GM21528 (cell line): ENCODE results near the gene SLC1A5.

Experiments
- ATAC-seq: cut with Tn5 transposase; IDR thresholded peaks from one replicate; pipeline ENCODE4 v1.9.1; 2021; ENCODE audit warnings: mild to moderate bottlenecking, moderate library complexity; ENCODE audit not compliant: unreplicated experiment, low FRiP score

The SLC1A5 gene

DNA sequence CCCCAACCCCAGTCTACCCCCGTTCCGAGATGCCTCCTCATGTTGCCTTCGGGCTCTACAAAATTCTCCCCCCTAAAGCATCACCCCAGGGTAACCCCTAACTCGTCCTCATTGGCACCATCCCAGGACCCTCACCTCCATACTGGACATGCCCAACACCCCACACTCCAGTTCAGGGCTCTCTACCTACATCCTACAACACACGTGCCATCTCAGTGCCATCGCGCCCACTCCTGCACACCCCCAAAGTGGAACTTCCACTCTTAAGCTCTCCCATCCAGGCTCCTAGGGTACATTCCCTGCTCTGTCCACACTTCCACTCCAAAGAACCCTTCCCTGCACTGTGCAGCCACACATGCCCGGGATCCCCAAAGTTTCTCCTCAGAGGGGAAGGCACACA lies 43.4 kb downstream of the SLC1A5 start:
- no peak for ATAC-seq

DNA sequence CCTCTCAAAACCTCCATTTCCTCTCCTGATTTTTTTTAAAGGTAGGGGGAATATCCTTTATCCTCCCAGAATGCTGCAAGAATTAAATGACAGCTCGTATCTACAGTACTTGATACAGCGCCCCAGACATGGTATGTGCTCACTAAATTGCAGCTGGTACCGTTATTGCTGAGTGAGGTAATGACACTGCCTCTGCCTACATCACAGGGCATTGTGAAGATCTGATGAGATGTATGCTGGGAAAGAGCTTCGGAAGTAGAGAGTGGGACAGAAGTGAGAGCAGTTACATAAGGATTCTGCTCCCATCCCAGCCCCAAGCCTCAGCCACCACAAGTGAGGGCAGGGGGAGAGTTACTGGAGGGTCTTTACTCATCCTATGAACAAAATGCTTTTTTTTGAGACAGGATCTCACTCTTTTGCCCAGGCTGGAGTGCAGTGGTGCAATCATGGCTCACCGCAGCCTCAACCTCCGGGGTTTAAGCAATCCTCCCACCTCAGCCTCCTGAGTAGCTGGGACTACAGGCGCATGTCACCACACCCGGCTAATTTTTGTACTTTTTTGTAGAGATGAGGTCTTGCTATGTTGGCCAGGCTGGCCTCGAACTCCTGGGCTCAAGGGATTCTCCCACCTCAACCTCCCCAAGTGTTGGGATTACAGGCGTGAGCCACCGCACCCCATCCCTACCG lies 44.2 kb downstream of the SLC1A5 start:
- ATAC-seq = no peak

GRCh38 chr19:46742926-46743480 lies 45.4 kb downstream of the SLC1A5 start:
- ATAC-seq = no peak

DNA sequence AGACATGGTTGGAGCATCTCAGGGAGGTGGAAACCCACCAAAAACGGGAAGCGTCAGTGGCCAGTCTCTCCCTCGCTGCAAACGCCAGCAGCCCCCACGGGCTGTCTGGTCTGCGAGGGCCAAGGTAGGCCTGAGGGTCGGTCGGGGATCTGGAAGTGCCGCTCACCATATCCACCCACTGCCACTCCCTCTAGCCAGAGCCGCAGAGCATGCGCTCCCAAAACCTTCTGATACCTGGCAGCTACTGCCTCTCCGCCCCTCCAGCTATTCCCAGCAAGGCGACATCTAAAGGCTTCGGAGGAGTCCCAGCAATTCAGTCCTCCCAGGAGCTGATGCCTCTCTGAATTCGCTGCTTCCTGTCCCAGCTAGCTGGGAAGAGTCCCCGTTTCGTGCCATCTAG lies 46.9 kb downstream of the SLC1A5 start:
- no peak for ATAC-seq

DNA sequence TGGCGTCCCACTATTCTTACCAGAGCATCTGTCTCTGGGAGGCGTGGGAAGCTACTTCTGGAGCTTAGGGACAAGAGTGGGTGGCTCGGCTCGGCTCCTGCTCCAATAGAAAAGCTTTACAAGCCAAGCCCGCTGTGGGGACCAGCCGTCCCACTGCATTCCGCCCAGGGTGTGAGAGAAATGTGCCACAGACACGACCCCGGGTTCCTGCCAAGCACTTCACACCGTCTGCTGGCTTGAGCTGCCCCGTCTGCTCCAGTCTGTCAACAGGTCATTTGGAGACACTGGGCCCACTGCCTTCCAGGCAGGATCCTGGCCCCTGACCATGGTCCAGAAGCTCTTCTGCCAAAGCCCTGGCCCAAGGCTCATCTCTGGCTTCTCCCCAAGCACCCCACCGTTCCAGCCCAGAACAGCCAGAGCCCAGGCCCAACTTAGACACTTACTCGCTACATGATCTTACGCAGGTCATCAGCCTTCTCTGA lies 49.1 kb downstream of the SLC1A5 start:
- no peak for ATAC-seq

GRCh38 chr19:46737761-46738171 lies 50.6 kb downstream of the SLC1A5 start:
- no peak for ATAC-seq

GRCh38 chr19:46737298-46737654 lies 51.1 kb downstream of the SLC1A5 start:
- no peak for ATAC-seq

- no peak for ATAC-seq
Measured at GRCh38 chr19:46736531-46737297, 51.7 kb downstream of the SLC1A5 start.

- ATAC-seq = no peak
Measured at GRCh38 chr19:46733690-46734292, 54.6 kb downstream of the SLC1A5 start.

GRCh38 chr19:46732966-46733689 lies 55.3 kb downstream of the SLC1A5 start:
- ATAC-seq = no peak

DNA sequence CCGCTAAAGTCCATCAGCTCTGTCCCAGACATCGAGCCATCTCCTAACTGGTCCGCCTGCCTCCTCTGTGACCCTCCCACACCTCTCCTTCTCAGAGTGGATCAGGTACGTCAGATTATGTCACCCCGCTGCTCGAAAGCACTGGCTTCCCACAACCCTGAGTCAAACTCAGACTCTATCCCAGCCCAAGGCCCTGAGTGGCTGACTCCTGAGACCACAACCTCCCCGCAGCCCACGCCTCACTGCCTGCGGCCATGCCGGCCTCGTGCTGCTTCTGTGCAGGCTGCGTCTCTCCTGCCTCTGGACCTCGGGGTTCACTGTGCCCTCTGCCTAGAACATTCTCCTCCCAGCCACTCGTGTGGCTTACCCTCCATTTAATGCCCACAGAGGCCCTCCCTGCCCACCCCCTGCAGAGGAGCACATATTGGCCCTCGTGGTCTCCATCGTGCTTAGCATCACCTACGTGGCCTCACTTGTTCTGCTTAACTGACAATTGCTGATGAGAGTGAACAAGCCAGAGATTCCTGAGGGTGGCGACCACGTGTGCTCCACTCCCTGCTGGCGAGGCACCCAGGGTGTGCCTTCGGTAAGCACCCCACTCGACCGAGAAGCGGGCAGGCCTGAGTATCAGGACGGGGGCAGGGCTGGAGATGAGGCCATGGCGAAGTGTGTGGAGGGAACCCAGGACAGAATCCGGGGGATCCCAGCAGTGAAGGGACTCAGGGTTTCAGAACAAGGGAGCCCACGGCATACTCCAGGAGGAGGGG lies 56.0 kb downstream of the SLC1A5 start:
- no peak for ATAC-seq

- no peak for ATAC-seq
Measured at GRCh38 chr19:46731584-46731983, 56.8 kb downstream of the SLC1A5 start.

GRCh38 chr19:46731007-46731501 lies 57.3 kb downstream of the SLC1A5 start:
- ATAC-seq = no peak

- no peak for ATAC-seq
Measured at GRCh38 chr19:46730595-46730994, 57.8 kb downstream of the SLC1A5 start.

GRCh38 chr19:46730187-46730586 lies 58.2 kb downstream of the SLC1A5 start:
- no peak for ATAC-seq

- no peak for ATAC-seq
Measured at GRCh38 chr19:46729696-46730095, 58.7 kb downstream of the SLC1A5 start.

GRCh38 chr19:46728693-46729339 lies 59.6 kb downstream of the SLC1A5 start:
- ATAC-seq = no peak

DNA sequence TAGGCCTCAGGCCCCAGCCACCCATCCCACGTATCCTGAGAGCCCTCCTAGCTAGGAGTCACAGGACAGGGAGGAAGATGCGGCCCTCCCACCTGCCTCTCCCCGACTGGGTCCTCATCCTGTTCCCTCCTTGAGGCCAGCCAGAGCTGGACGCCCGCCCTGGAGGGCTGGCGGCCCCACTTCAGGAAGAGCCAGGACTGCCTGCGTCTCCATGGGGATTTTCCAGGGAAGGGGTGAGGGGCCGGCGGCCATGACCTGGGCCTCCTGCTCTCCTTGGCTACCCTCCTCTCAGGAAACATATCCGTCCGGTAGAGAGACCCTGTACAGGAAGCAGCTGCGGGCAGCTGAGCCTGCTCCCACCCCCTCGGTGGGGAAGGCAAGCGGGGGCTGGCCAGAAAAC lies 60.2 kb downstream of the SLC1A5 start:
- no peak for ATAC-seq

DNA sequence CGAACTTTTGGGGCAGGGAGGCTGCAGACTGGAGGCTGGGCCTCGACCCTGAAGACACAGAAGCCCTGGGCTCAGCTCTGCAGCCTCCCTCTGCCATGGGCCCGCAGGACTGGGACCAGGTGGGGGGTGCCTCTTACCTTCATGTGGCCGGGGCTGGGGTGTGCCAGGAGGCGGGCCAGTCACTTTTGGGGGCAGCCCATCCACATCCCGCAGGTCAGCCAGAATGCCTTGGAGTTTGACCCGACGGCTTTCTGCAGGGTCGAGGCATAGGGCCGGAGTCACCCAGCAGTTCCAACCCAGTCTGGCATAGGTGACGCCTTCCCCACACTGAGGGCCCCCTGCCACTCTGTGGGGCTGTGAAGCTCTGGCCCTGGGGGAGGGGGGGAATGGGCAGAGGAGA lies 60.6 kb downstream of the SLC1A5 start:
- ATAC-seq = no peak
